ENCODE data around the gene RBMXL3. TPM values are rescaled to one million over a fixed set of nuclear protein-coding genes. Genes with fewer than 3 reads are reported as not detected.

RBMXL3 gene
- total RNA-seq (2022; extraction: Qiagen RNA extraction; ENCODE audit: low read depth), result not detected in 5 replicates

DNA sequence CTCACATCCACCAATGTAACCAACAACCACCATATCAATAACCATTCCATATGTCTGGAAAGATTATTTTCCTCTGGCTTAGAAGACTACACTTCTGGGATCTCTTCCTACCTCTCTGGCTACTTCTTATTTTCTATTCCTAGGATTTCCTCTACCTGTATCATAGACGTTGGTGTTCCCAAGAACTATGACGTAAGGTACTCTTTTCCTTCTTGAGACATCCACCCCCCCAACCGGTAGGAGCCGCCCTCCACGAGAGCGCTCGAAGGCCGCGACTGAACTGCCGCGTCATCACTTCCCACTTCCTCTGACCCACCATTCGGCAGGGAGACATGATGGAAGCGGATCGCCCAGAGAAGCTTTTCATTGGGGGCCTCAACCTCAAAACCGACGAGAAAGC, at the start of gene RBMXL3:
TSS of gene RBMXL3 (plus strand) at position 301 of the 400 bp plus-strand sequence. CDS start at position 333, 32 bp downstream.

DNA sequence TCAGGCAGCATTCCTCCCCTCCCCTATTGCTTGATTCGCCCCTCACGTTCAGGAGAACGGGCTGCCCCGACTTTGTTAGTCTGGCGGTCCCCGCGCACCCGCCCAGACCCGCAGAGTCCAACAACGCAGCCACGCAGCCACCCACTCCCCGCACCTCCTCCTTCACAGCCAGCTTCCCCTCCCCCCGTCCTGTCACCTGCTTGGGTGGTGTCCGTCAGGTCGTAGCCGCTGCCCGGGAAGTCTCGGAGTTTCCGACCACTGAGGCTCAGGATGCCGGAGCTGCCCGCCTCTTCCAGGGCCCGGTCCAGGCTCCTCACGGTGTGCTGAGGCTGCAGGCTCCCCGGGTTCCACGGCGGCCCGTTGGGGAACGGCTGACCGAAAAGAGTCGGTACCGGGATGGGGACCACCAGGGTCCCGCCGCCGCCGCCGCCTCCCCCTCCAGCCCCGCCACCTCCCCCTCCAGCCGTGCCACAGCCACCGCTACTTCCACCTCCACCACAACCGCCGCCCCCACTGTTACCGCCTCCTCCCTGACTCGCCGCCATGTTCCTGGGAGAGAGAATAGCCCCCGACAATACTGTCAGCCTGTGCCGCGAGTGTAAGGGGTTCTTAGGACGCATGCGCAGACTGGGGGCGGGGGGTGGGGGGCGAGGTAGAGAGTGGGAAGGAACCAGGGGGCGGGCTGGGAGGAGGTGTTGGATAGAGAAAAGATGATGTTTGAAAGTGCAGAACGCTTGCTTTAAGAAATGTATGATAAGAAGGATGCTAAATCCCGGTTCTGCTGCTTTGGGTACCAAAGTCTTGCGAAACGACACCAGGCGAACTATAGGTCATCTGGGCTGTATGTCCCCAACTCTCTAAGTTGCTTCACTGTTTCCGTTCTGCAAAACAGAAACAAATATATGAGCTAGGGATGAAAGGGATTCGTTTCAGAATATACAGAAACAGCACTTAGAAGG, 44.6 kb downstream of the RBMXL3 start, which contains the start of gene LRCH2:
TSS of gene LRCH2 (minus strand) at position 600 of the 959 bp plus-strand sequence. CDS start at position 545, 55 bp downstream.

Other genes with a start within 250 kb of the RBMXL3 start
- 0.21 to 0.27 TPM (median 0.21 TPM) in 3 of 5 replicates, not detected in the others for gene IL13RA2, start 171.8 kb upstream of the RBMXL3 start, total RNA-seq (2022; extraction: Qiagen RNA extraction; ENCODE audit: low read depth)
- gene LRCH2, start 44.7 kb downstream of the RBMXL3 start, total RNA-seq (2022; extraction: Qiagen RNA extraction; ENCODE audit: low read depth), result 0.02 to 0.05 TPM (median 0.03 TPM) in 4 of 5 replicates, not detected in the other
- not detected in 5 replicates for gene LUZP4, start 100.3 kb downstream of the RBMXL3 start, total RNA-seq (2022; extraction: Qiagen RNA extraction; ENCODE audit: low read depth)

Data from A549 treated with GW870086 at 1 μM for 4 hours (cell line).